Rectal smooth muscle tissue (tissue), 1 donor: ENCODE data around the gene METTL21C.

Experiments used
- H3K27ac ChIP-seq: one replicate; pipeline ENCODE4 v1.7.0; 2013; ENCODE audit warnings: low read depth, low read length, inconsistent platforms
- H3K27me3 ChIP-seq: one replicate; pipeline ENCODE4 v1.7.0; 2013; ENCODE audit warnings: low read length; ENCODE audit not compliant: control insufficient read depth, insufficient read depth
- H3K36me3 ChIP-seq: one replicate; pipeline ENCODE4 v1.7.0; 2013; ENCODE audit warnings: low read length; ENCODE audit not compliant: control insufficient read depth, insufficient read depth
- H3K4me1 ChIP-seq: one replicate; pipeline ENCODE4 v1.7.0; 2013; ENCODE audit warnings: low read length; ENCODE audit not compliant: control insufficient read depth, insufficient read depth
- H3K4me3 ChIP-seq: one replicate; pipeline ENCODE4 v1.7.0; 2013; ENCODE audit warnings: low read length
- H3K9ac ChIP-seq: one replicate; pipeline ENCODE4 v1.7.0; 2013; ENCODE audit warnings: low read length

Gene METTL21C

DNA sequence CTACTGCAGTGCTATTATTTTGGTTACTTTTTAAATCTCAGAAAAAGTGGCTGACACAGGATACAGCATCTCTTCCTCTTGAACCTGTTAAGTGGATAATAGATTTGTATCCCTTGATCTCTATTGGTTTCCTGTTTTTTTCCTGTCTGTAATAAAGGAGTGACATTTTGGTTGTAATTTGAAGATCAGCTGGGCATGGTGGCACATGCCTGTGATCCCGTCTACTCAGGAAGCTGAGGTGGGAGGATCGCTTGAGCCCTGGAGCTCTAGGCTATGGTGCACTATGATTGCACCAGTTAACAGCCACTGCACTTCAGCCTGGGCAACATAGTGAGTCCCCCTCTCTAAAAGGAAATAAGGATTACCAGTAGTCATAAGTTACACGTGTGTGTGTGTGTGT, 46.8 kb downstream of the METTL21C start:
- H3K36me3 ChIP-seq, result peaks cover 15% of the 10 kb centered on the region
- H3K27ac ChIP-seq, result no peak overlapping the region
- H3K4me3 ChIP-seq, result no peak overlapping the region
- H3K4me1 ChIP-seq, result peaks cover 3% of the 10 kb centered on the region
- H3K27me3 ChIP-seq, result no peaks in the 10 kb centered on the region
- H3K9ac ChIP-seq, result no peak overlapping the region

DNA sequence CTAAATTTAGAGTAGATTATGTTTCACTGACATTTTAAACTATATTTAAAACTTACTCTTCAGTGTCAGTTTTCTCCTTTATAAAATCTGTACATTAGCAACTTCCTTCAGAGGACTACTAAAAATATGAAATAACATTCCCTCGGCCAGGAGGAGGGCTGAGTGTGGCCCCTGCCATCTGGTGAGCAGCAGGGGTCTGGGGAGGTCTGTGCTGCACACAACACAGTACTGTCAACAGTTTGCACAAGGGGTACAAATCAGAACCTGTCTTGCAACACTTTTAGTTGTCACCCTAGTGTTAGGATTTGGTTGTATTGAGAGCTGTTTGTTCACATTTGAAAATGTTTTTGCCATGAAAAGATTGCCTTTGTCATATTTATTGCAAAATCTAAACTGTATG, 49.1 kb downstream of the METTL21C start:
- Histone ChIP-seq H3K4me3 (no peak overlapping the region), H3K4me1 (no peaks in the 10 kb centered on the region), H3K27ac (no peak overlapping the region), H3K9ac (no peak overlapping the region), H3K36me3 (peaks cover 11% of the 10 kb centered on the region), H3K27me3 (no peaks in the 10 kb centered on the region)

DNA sequence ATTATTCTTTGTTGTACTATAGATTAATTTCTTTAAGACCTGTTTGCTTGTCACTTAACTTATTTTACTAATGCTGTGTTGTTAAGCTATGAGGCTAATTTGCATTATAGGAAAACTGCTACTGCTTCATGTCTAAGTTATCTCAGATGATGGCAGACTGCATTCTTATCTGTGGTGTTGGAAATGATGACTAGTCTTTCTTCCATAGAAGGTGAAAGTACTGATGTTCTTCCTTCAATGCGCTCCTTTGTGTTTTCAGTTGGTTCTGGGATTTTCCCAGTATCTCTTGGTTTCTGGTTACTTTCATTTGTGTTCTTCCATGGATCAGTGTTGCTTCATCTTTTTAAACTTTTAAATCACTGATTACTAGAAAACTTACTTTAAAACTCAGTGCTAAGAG, 51.2 kb downstream of the METTL21C start:
- no peak overlapping the region for H3K9ac ChIP-seq
- peaks cover 8% of the 10 kb centered on the region for H3K36me3 ChIP-seq
- no peak overlapping the region for H3K4me3 ChIP-seq
- no peak overlapping the region for H3K27ac ChIP-seq
- no peaks in the 10 kb centered on the region for H3K4me1 ChIP-seq
- H3K27me3 ChIP-seq, result no peaks in the 10 kb centered on the region

DNA sequence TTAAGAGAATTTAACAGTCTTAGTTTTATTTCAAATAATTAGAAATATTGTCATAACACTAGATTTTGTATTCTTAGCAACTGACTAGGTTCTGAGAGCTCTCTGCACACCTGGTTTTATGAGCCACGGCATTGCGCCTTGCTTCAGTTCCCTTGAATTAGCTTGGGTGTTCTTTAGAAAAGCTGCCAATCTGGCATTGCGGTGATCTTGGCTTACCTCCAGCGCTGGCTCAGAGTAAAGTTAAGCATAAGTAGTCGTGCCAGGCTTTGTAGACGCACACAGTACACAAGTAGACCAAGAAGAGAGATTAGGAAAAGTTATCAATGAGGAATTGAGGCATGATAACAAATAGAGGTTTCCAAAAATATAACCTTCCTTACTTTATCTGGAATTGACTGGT, 52.4 kb downstream of the METTL21C start:
- Histone ChIP-seq H3K4me1 (no peaks in the 10 kb centered on the region), H3K9ac (no peak overlapping the region), H3K36me3 (peaks cover 9% of the 10 kb centered on the region), H3K27me3 (no peaks in the 10 kb centered on the region), H3K4me3 (no peak overlapping the region), H3K27ac (no peak overlapping the region)

DNA sequence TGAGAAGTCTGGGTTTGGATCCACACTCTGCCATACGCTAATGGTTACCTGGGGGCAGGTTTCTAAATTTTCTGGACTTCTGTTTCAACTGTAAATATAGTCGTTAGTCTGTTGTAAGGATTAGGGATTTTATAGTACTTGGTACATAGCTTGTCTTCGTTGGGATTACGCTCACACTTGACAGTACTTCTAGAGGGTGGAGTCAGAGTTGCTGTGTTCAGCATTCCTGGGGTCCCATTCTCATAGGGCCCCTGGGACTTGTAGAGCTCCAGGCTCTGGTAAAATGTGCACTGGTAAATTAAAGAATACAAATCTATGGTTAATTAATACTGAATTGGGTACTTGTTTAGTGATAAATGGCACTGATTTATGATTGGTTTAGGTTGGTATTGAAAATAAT, 52.8 kb downstream of the METTL21C start:
- Histone ChIP-seq H3K4me3 (no peak overlapping the region), H3K9ac (no peak overlapping the region), H3K27me3 (no peaks in the 10 kb centered on the region), H3K36me3 (peaks cover 9% of the 10 kb centered on the region), H3K4me1 (no peaks in the 10 kb centered on the region), H3K27ac (no peak overlapping the region)

DNA sequence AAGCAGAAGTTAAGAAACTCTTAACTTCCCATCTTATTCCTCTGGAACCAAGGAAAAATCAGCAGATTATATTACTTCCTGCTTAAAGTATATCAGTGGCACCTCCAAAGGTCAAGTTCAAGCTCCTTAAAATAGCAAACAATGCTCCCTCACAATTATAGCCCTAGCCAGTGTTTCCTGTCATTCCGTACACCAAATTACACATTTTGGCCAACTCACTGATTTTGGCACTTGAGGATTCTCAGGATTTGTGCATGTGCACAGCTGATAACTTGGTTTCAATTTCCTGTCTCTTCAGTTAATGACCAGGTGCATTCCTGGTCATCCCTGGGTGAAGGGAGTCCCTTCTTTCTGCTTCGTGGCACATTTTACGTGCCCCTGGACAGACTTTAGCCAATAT, 56.1 kb downstream of the METTL21C start:
- H3K36me3 ChIP-seq, result peaks cover 23% of the 10 kb centered on the region
- no peaks in the 10 kb centered on the region for H3K27me3 ChIP-seq
- no peak overlapping the region for H3K9ac ChIP-seq
- H3K4me1 ChIP-seq, result no peaks in the 10 kb centered on the region
- H3K4me3 ChIP-seq, result no peak overlapping the region
- no peak overlapping the region for H3K27ac ChIP-seq
